Suprapubic skin (tissue), 4 donors: ENCODE data around the gene ARHGAP6. TPM values are rescaled to one million over a fixed set of nuclear protein-coding genes. Genes with fewer than 3 reads are reported as not detected.

Experiments used
- DNase-seq, 2 donors: peaks; one replicate each; pipeline ENCODE4 v3.0.0-alpha.2; 2019; ENCODE audit warnings: low spot score in 2 of 2
- H3K27ac ChIP-seq: fragments of 200-600 bp; sonication (generic); one replicate; pipeline ENCODE4 v1.5.1; 2019
- H3K27me3 ChIP-seq: fragments of 200-600 bp; sonication (generic); one replicate; pipeline ENCODE4 v1.5.1; 2019
- H3K36me3 ChIP-seq: fragments of 200-600 bp; sonication (generic); one replicate; pipeline ENCODE4 v1.5.1; 2019
- H3K4me1 ChIP-seq: fragments of 200-600 bp; sonication (generic); one replicate; pipeline ENCODE4 v1.5.1; 2019
- H3K4me3 ChIP-seq: fragments of 200-600 bp; sonication (generic); one replicate; pipeline ENCODE4 v1.5.1; 2019; ENCODE audit warnings: mild to moderate bottlenecking
- H3K9me3 ChIP-seq: fragments of 200-600 bp; sonication (generic); one replicate; pipeline ENCODE4 v1.5.1; 2019
- CTCF ChIP-seq, 2 donors: fragments of 200-600 bp in 1 of 2; fragments of 450-650 bp in 1 of 2; sonication (generic) in 1 of 2; IDR thresholded peaks; one replicate each; pipeline ENCODE4 v1.5.1; 2016 to 2019; ENCODE audit warnings: antibody characterized with exemption in 2 of 2, mild to moderate bottlenecking in 1 of 2, moderate library complexity in 1 of 2
- EP300 ChIP-seq: sonication (generic); formaldehyde crosslinking; IDR thresholded peaks from one replicate; pipeline ENCODE4 v1.6.1; 2017; ENCODE audit warnings: antibody characterized with exemption
- POLR2A ChIP-seq, 2 donors: fragments of 450-650 bp; IDR thresholded peaks; one replicate each; pipeline ENCODE4 v1.6.1; 2017; ENCODE audit warnings: antibody characterized with exemption in 2 of 2, mild to moderate bottlenecking in 2 of 2, moderate library complexity in 2 of 2
- POLR2AphosphoS5 ChIP-seq, 3 donors: sonication (generic); formaldehyde crosslinking; IDR thresholded peaks; one replicate each; pipeline ENCODE4 v1.6.1; 2017; ENCODE audit warnings: antibody characterized with exemption in 3 of 3
- WGBS: methylation state at CpG from one replicate; pipeline ENCODE4 v1.1.5; 2018; 5-methylcytosine and 5-hydroxymethylcytosine counted together
- total RNA-seq, 4 donors: library from RNA; depleted of rRNA; stranded (reverse); fragments of >200 nt; gene quantifications; one replicate each; pipeline ENCODE4 v1.1.0, GENCODE V29; 2016

Gene ARHGAP6
- total RNA-seq, 4 donors from 2014 or later = 1.6 to 6.7 (median 3.1) TPM

GRCh38 chrX:11119313-11119943, 546.3 kb downstream of the ARHGAP6 start:
- no peak for TF ChIP-seq EP300
- TF ChIP-seq POLR2AphosphoS5 (IDR thresholded peaks at IDR 0.05) = no peak
- TF ChIP-seq POLR2A (IDR thresholded peaks at IDR 0.05) = no peak
- no peak for TF ChIP-seq CTCF (IDR thresholded peaks at IDR 0.05)
- Histone ChIP-seq H3K27me3 (no peaks in the 10 kb centered on the region), H3K4me3 (no peak overlapping the region), H3K36me3 (peaks cover 48% of the 10 kb centered on the region), H3K4me1 (no peaks in the 10 kb centered on the region), H3K9me3 (no peaks in the 10 kb centered on the region), H3K27ac (no peak overlapping the region)
- 51% methylated on average over 8 of the region's 8 CpGs for whole genome bisulfite sequencing
- DNase-seq = no peak

GRCh38 chrX:11117745-11118144, 548.0 kb downstream of the ARHGAP6 start:
- Histone ChIP-seq H3K9me3 (no peaks in the 10 kb centered on the region), H3K27me3 (no peaks in the 10 kb centered on the region), H3K4me3 (no peak overlapping the region), H3K4me1 (peaks cover 3% of the 10 kb centered on the region), H3K27ac (no peak overlapping the region), H3K36me3 (peaks cover 48% of the 10 kb centered on the region)
- TF ChIP-seq CTCF (IDR thresholded peaks at IDR 0.05) (no peak), EP300 (no peak), POLR2A (IDR thresholded peaks at IDR 0.05) (no peak), POLR2AphosphoS5 (IDR thresholded peaks at IDR 0.05) (no peak)
- DNase-seq = no peak
- 77% methylated on average over 3 of the region's 3 CpGs for WGBS

GRCh38 chrX:11113731-11114130, 552.0 kb downstream of the ARHGAP6 start:
- TF ChIP-seq EP300 = no peak
- no peak for TF ChIP-seq POLR2A (IDR thresholded peaks at IDR 0.05)
- TF ChIP-seq POLR2AphosphoS5 (IDR thresholded peaks at IDR 0.05) = no peak
- TF ChIP-seq CTCF (IDR thresholded peaks at IDR 0.05) = no peak
- H3K27me3 ChIP-seq = no peaks in the 10 kb centered on the region
- H3K9me3 ChIP-seq = no peaks in the 10 kb centered on the region
- peaks cover 33% of the 10 kb centered on the region for H3K36me3 ChIP-seq
- DNase-seq = no peak
- H3K4me1 ChIP-seq = peaks cover 14% of the 10 kb centered on the region
- H3K27ac ChIP-seq = peak overlapping the region; percentile 34
- no peak overlapping the region for H3K4me3 ChIP-seq

GRCh38 chrX:11111947-11112346, 553.8 kb downstream of the ARHGAP6 start:
- WGBS = 42% methylated on average over 9 of the region's 9 CpGs
- Histone ChIP-seq H3K36me3 (peaks cover 17% of the 10 kb centered on the region), H3K27me3 (no peaks in the 10 kb centered on the region), H3K4me1 (peaks cover 14% of the 10 kb centered on the region), H3K9me3 (no peaks in the 10 kb centered on the region), H3K27ac (peak overlapping the region; percentile 90), H3K4me3 (peak overlapping the region; percentile 76)
- TF ChIP-seq POLR2AphosphoS5 (IDR thresholded peaks at IDR 0.05) (no peak), CTCF (IDR thresholded peaks at IDR 0.05) (no peak), POLR2A (IDR thresholded peaks at IDR 0.05) (no peak), EP300 (no peak)
- DNase-seq = no peak

- Histone ChIP-seq H3K4me3 (peak within 1 kb of the TSS; percentile 76), H3K27ac (peak within 1 kb of the TSS; percentile 90), H3K9me3 (no peaks in the 10 kb centered on the region), H3K36me3 (peaks cover 16% of the 10 kb centered on the region), H3K27me3 (no peaks in the 10 kb centered on the region), H3K4me1 (peaks cover 14% of the 10 kb centered on the region)
- peak; percentile 87 to 89 for DNase-seq
- 49% methylated on average over 43 of the region's 58 CpGs for WGBS
- peak in 1 of 2 donors; percentile 73 for TF ChIP-seq POLR2A (IDR thresholded peaks at IDR 0.05)
- TF ChIP-seq EP300 = no peak
- TF ChIP-seq POLR2AphosphoS5 (IDR thresholded peaks at IDR 0.05) = peak in 1 of 3 donors; percentile 62
These were observed 554.5 kb downstream of the ARHGAP6 start, which contains the start of gene HCCS for GRCh38 chrX:11111037-11111851. TSS of gene HCCS (plus strand) at chrX:11111332. CDS start at chrX:11112061, 729 bp downstream.
